ENCODE data around the gene PCSK4. TPM values are rescaled to one million over a fixed set of nuclear protein-coding genes. Genes with fewer than 3 reads are reported as not detected.

PCSK4 gene
- total and polyA plus RNA-seq, 9 donors: 0.83 to 9.4 (median 1.9) TPM; not detected in 1

GRCh38 chr19:1497578-1498235, 7.6 kb upstream of the PCSK4 start:
- TF ChIP-seq, protein P1, sequence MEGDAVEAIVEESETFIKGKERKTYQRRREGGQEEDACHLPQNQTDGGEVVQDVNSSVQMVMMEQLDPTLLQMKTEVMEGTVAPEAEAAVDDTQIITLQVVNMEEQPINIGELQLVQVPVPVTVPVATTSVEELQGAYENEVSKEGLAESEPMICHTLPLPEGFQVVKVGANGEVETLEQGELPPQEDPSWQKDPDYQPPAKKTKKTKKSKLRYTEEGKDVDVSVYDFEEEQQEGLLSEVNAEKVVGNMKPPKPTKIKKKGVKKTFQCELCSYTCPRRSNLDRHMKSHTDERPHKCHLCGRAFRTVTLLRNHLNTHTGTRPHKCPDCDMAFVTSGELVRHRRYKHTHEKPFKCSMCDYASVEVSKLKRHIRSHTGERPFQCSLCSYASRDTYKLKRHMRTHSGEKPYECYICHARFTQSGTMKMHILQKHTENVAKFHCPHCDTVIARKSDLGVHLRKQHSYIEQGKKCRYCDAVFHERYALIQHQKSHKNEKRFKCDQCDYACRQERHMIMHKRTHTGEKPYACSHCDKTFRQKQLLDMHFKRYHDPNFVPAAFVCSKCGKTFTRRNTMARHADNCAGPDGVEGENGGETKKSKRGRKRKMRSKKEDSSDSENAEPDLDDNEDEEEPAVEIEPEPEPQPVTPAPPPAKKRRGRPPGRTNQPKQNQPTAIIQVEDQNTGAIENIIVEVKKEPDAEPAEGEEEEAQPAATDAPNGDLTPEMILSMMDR (IDR thresholded peaks at IDR 0.05): no peak
- TF ChIP-seq POLR2A (IDR thresholded peaks at IDR 0.05) (no peak), EP300 (IDR thresholded peaks at IDR 0.05) (no peak)
- Histone ChIP-seq H3K4me3 (no peak overlapping the region), H3K4me1 (ENCODE audit: insufficient read depth) (peaks cover 8% of the 10 kb centered on the region), H3K27ac (no peak overlapping the region), H3K36me3 (no peaks in the 10 kb centered on the region), H3K9me3 (no peaks in the 10 kb centered on the region), H3K27me3 (no peaks in the 10 kb centered on the region)
- DNase-seq: no peak
- intact Hi-C loops (cut with DNase I): no loop called here
- 64 to 70% (median 65%) methylated on average over 25 of the region's 25 CpGs for WGBS, 3 donors

DNA sequence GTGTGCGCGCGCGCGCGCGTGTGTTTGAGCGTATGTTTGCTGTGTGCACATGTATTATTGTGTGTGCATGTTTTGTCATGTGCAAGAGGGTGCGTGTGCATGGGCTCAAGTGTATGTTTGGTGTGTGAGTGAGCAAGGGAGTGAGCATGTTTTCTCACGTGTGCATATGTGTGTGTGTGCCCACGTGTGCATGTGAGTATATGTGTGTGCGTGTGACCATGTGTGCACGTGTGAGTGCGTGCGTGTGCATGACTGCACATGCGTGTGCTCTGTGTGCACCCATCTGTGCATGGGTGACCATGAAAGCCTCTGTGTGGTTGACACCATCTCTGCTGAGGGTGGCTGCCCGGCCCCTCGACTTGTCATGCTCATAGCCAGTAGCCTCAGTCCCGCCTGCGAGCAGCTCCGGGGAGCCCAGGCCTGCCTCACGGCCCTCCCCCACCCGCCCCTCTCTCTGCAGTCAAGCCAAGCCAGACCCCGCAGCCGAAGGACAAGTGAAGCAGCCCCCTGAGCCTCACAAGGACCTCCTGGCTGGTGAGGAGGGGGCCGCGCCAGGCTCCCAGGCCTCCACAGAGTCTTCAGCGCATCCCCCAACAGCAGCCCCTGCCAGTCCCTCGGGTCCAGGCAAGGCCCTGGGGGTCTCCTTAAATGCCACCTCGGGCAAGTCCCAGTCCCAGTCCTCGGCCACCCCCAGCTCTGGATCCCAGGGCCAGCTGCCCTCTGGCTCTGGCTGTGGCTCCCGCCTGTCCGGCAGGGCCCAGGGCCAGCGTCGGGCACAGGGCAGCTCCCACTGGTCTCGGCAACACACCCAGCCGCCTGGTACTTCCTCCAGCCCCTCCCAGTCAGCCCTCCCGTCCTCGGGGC, 6.8 kb upstream of the PCSK4 start:
- Histone ChIP-seq H3K9me3 (no peaks in the 10 kb centered on the region), H3K27me3 (no peaks in the 10 kb centered on the region), H3K36me3 (no peaks in the 10 kb centered on the region), H3K4me3 (no peak overlapping the region), H3K27ac (no peak overlapping the region), H3K4me1 (ENCODE audit: insufficient read depth) (peaks cover 8% of the 10 kb centered on the region)
- intact Hi-C loops (cut with DNase I): no loop called here
- DNase-seq: no peak
- WGBS, 3 donors: 57 to 67% (median 67%) methylated on average over 34 to 39 of the region's 39 CpGs
- TF ChIP-seq EP300 (IDR thresholded peaks at IDR 0.05): no peak
- TF ChIP-seq, protein P1 (IDR thresholded peaks at IDR 0.05): no peak
- TF ChIP-seq POLR2A (IDR thresholded peaks at IDR 0.05): no peak

DNA sequence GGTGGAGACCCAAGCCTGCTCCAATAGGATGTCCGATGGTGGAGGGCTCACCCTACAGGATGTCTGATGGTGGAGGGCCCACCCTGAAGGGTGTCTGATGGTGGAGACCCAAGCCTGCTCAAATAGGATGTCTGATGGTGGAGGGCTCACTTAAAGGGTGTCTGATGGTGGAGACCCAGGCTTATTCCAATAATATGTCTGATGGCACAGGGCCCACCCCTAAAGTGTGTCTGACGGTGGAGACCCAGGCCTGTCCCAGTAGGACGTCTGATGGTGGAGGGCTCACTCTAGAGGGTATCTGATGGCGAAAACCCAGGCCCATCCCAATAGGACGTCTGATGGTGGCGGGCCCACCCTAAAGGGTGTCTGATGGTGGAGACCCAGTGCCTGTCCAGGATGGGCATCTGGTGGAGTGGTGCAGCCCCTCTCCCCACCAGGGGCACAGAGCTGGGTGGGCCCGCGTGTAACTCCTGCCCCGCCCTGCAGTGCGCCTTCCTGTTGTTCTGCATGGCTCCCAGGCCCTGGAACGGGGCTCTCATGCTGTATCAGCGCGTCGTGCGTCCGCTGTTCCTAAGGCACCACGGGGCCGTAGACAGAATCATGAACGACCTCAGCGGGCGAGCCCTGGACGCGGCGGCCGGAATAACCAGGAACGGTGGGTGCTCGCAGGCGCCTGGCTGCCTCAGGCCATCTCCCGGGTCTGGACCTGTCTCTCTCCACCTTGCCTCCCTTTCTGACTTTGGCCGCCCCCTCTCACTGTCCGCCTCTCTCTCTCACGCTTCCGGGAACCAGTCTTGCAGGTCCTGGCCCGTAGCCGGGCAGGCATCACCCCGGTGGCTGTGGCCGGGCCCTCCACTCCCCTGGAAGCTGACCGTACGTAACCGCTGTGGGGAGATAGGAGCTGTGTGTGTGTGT, 5.9 kb upstream of the PCSK4 start:
- no peak overlapping the region for H3K27ac ChIP-seq
- H3K27me3 ChIP-seq: no peaks in the 10 kb centered on the region
- TF ChIP-seq POLR2A (IDR thresholded peaks at IDR 0.05) (no peak), EP300 (IDR thresholded peaks at IDR 0.05) (no peak)
- TF ChIP-seq, protein P1 (IDR thresholded peaks at IDR 0.05): no peak

More for the DNA sequence above, 5.9 kb upstream of the PCSK4 start:
- DNase-seq: no peak
- Histone ChIP-seq H3K4me1 (ENCODE audit: insufficient read depth) (peaks cover 15% of the 10 kb centered on the region), H3K36me3 (no peaks in the 10 kb centered on the region), H3K9me3 (no peaks in the 10 kb centered on the region), H3K4me3 (no peak overlapping the region)
- intact Hi-C loops (cut with DNase I): no loop called here
- WGBS, 3 donors: 72 to 85% (median 82%) methylated on average over 40 of the region's 40 CpGs
